HepG2 (cell line): ENCODE data around the gene NOTCH4. TPM values are rescaled to one million over a fixed set of nuclear protein-coding genes. Genes with fewer than 3 reads are reported as not detected.

ENCODE experiments used
- ATAC-seq: fragments of 200-7000 bp; cut with Tn5 transposase; 3 replicates; pipeline ENCODE4 v1.9.1; 2020; ENCODE audit warnings: mild to moderate bottlenecking, moderate library complexity
- BruUV-seq: library from RNA; stranded (reverse); fragments of 400-500 nt; replicated peaks from 2 replicates; lab custom pipeline; 2021; lab: Mats Ljungman, UMichigan
- CTCF ChIA-PET: fragments of 300-600 bp; formaldehyde crosslinking; extraction: SDS; loops from one replicate; lab custom pipeline; 2021; ENCODE audit warnings: low total read pairs, inconsistent platforms, low intra/inter-chr PET ratio; lab: Yijun Ruan, JAX
- POLR2A ChIA-PET: fragments of 350-600 bp; sonication (Branson Sonifier 250); formaldehyde crosslinking; loops from one replicate; lab custom pipeline; 2020; ENCODE audit warnings: antibody characterized with exemption, inconsistent platforms; lab: Yijun Ruan, JAX
- DNase-seq: peaks from one replicate; pipeline ENCODE4 v3.0.0-alpha.2; 2015; ENCODE audit warnings: low spot score
- FAIRE-seq: peaks from 3 replicates; lab custom pipeline; 2011; peaks lifted over from hg19 to GRCh38; lab: Jason Lieb, UNC
- H2AFZ ChIP-seq: one replicate; pipeline ENCODE4 v1.6.1; 2011; ENCODE audit warnings: low read length, inconsistent platforms
- H3K27ac ChIP-seq: fragments of 300-600 bp; 3 replicates; pipeline ENCODE4 v1.8.0; 2011; ENCODE audit warnings: mixed run types, mild to moderate bottlenecking, mixed read lengths, low read length, inconsistent platforms; ENCODE audit not compliant: insufficient read depth; ENCODE audit errors: extremely low read length
- H3K27me3 ChIP-seq, 2 experiments: fragments of 200-600 bp in 1 of 2; 2 replicates in 1 of 2; 3 replicates in 1 of 2; pipeline versions ENCODE4 v1.6.0 to v1.8.0; 2011; ENCODE audit warnings: low read length in 2 of 2, mild to moderate bottlenecking in 2 of 2, moderate library complexity in 2 of 2, inconsistent platforms in 1 of 2; ENCODE audit not compliant: insufficient read depth in 2 of 2, control insufficient read depth in 1 of 2
- H3K36me3 ChIP-seq, 2 experiments: fragments of 200-600 bp in 1 of 2; replicated peaks in 1 of 2; 2 replicates in 1 of 2; 3 replicates in 1 of 2; pipeline versions ENCODE4 v1.5.1 to v1.8.0; 2011; ENCODE audit warnings: low read length in 2 of 2, inconsistent platforms in 1 of 2; ENCODE audit not compliant: insufficient read depth in 2 of 2, control insufficient read depth in 1 of 2
- H3K4me1 ChIP-seq: 2 replicates; pipeline ENCODE4 v1.5.1; 2012; ENCODE audit warnings: low read length, inconsistent platforms; ENCODE audit not compliant: insufficient read depth
- H3K4me2 ChIP-seq: 2 replicates; pipeline ENCODE4 v1.6.0; 2011; ENCODE audit warnings: low read depth, low read length, inconsistent platforms
- H3K4me3 ChIP-seq, 3 experiments: fragments of 200-600 bp in 1 of 3; sonication (generic), shearing (Covaris generic) in 1 of 3; replicated peaks in 1 of 3; 2 replicates each; pipeline ENCODE4 v1.5.1; 2011 to 2016; ENCODE audit warnings: low read length in 3 of 3, inconsistent platforms in 2 of 3, low read depth in 2 of 3, mild to moderate bottlenecking in 2 of 3, control low read depth in 1 of 3, mixed read lengths in 1 of 3; ENCODE audit not compliant: insufficient read depth in 1 of 3
- H3K79me2 ChIP-seq: one replicate; pipeline ENCODE4 v1.6.1; 2011; ENCODE audit warnings: low read length, inconsistent platforms; ENCODE audit not compliant: insufficient read depth
- H3K9ac ChIP-seq: 2 replicates; pipeline ENCODE4 v1.6.0; 2011; ENCODE audit warnings: mild to moderate bottlenecking, low read depth, low read length, inconsistent platforms; ENCODE audit not compliant: insufficient read depth
- H3K9me3 ChIP-seq: 2 replicates; pipeline ENCODE4 v1.5.1; 2012; ENCODE audit warnings: mild to moderate bottlenecking, low read length
- H4K20me1 ChIP-seq: 2 replicates; pipeline ENCODE4 v1.6.0; 2011; ENCODE audit warnings: inconsistent platforms, mild to moderate bottlenecking, low read length, moderate library complexity; ENCODE audit not compliant: insufficient read depth
- ASH2L ChIP-seq: fragments of 300-600, 200-600 bp; sonication (generic); IDR thresholded peaks from 2 replicates; pipeline ENCODE4 v1.7.0; 2017; ENCODE audit warnings: low read depth, mild to moderate bottlenecking, moderate library complexity, mixed read lengths, low read length; ENCODE audit not compliant: insufficient read length
- DMAP1 ChIP-seq: IDR thresholded peaks from 2 replicates; pipeline ENCODE4 v1.6.1; 2016
- KDM5A ChIP-seq: fragments of 200-600 bp; sonication (generic); IDR thresholded peaks from 2 replicates; pipeline ENCODE4 v1.7.0; 2018; ENCODE audit warnings: antibody characterized with exemption, mild to moderate bottlenecking, low read length, borderline replicate concordance
- MED1 ChIP-seq: sonication (generic); formaldehyde crosslinking; IDR thresholded peaks from 2 replicates; pipeline ENCODE4 v1.4.0; 2020; ENCODE audit warnings: missing genetic modification reagents
- NFYB ChIP-seq: sonication (generic); formaldehyde crosslinking; IDR thresholded peaks from 2 replicates; pipeline ENCODE4 v1.4.0; 2020; ENCODE audit warnings: missing genetic modification reagents
- RFX3 ChIP-seq: IDR thresholded peaks from 2 replicates; pipeline ENCODE4 v1.6.1; 2016; ENCODE audit warnings: missing biosample characterization, missing genetic modification reagents
- SYNCRIP ChIP-seq: fragments of 200-400 bp; formaldehyde crosslinking; IDR thresholded peaks from 2 replicates; pipeline ENCODE4 v1.6.1; 2018; ENCODE audit warnings: mild to moderate bottlenecking, low read depth, low read length; ENCODE audit not compliant: insufficient read depth
- U2AF2 ChIP-seq: fragments of 200-400 bp; formaldehyde crosslinking; IDR thresholded peaks from 2 replicates; pipeline ENCODE4 v1.6.1; 2017; ENCODE audit warnings: low read depth, mild to moderate bottlenecking, low read length
- YEATS2 ChIP-seq: sonication (generic); formaldehyde crosslinking; IDR thresholded peaks from 2 replicates; pipeline ENCODE4 v1.4.0; 2020; ENCODE audit warnings: missing genetic modification reagents, borderline replicate concordance
- ZSCAN29 ChIP-seq: sonication (generic); formaldehyde crosslinking; conservative IDR thresholded peaks from 2 replicates; pipeline ENCODE4 v1.4.0; 2020; ENCODE audit warnings: mild to moderate bottlenecking, missing genetic modification reagents
- WGBS: methylation state at CpG from one replicate; pipeline ENCODE4 v1.1.6; 2017; ENCODE audit warnings: low lambda C conversion rate; 5-methylcytosine and 5-hydroxymethylcytosine counted together
- in situ Hi-C: cut with HindIII; loops from 2 replicates; pipeline ENCODE4 v1.10.0; 2017; ENCODE audit warnings: low pct_unique_long_range_greater_than_20kb; ENCODE audit not compliant: extremely low pct_ligation_motif_present
- intact Hi-C: fragments of 100-400 bp; cut with micrococcal nuclease; formaldehyde crosslinking; loops from one replicate; pipeline ENCODE4 v1.10.0; 2022; ENCODE audit not compliant: unreplicated experiment
- polyA plus RNA-seq, 8 experiments: library from polyadenylated mRNA; depleted of rRNA in 3 of 8; stranded (reverse) in 7 of 8; unstranded in 1 of 8; fragments of >200 nt; fragmentation: Illumina TruSeq in 4 of 8; extraction: Trizol in 4 of 8; gene quantifications; 2 replicates each; pipeline versions ENCODE4 v1.2.1 to v1.2.3, GENCODE V29; 2011 to 2016; ENCODE audit warnings: low read depth in 4 of 8, missing spikeins in 1 of 8, mixed read lengths in 1 of 8; ENCODE audit not compliant: insufficient read depth in 1 of 8
- total RNA-seq, 5 experiments: library from RNA; depleted of rRNA; stranded (reverse); fragments of >200 nt; fragmentation: Illumina TruSeq; extraction: Trizol; gene quantifications; 2 replicates each; pipeline ENCODE4 v1.2.3, GENCODE V29; 2016; ENCODE audit warnings: low read depth in 1 of 5
- TF ChIP-seq, protein P1 (sequence below): sonication (generic); formaldehyde crosslinking; IDR thresholded peaks from 2 replicates; pipeline ENCODE4 v1.8.0; 2022; ENCODE audit warnings: mild to moderate bottlenecking, missing genetic modification reagents, moderate library complexity
- TF ChIP-seq, protein P2 (sequence below): sonication (generic); formaldehyde crosslinking; IDR thresholded peaks from 2 replicates; pipeline ENCODE4 v1.4.0; 2020; ENCODE audit warnings: mild to moderate bottlenecking, missing genetic modification reagents

The NOTCH4 gene
- total and polyA plus RNA-seq, 2 of the 13 experiments (the other 11 are each of a cell fraction or from before 2014, with no cell fraction given), result 0.51 to 0.83 TPM

DNA sequence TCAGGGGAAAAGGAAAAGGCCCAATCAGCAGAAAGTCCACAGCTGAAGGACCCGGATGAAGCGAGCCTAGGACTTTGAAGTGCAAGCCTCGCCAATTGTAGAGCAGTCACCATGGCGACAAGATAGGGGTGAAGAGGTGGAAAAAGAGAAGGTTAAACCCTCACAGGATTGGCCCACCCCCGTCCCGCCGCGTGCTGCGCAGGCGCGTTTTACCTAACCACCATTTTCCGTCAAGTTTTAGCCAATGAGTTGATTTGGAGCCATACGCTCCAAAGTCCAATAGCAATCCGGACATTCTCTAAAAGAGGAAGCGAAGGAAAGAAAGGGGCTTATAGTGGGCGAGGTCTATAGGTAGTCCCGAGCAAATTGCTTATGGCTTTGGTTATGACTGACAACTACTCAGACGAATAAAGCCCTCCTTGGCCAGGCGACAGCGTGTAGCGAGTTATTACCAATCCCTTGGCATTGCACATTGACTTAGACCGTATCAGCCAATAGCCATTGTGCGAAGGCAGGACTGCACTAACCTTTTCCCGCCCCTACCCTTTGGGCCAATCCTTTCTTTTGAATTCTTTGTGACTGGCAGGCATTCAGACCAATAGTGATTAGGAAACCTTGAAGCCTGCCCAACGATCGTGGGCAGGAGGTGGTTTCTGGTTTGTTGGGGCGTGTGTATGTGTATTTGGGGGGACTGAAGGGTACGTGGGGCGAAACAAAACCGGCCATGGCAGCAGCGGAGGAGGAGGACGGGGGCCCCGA is 45.9 kb downstream of the NOTCH4 start, which contains the start of gene RNF5:
Gene RNF5, plus strand, starts transcription at position 618 of the 759 bp plus-strand sequence. Its CDS starts 107 bp downstream, at position 725.
- H3K4me3 ChIP-seq, result peak within 1 kb of the TSS; percentile 96 to 98 (median 98)
- WGBS, result under 1% methylated on average over 33 of the region's 33 CpGs
- no peak within 1 kb of the TSS for H2AFZ ChIP-seq
- peaks cover 49% of the 10 kb centered on the region for H3K79me2 ChIP-seq
- peak within 1 kb of the TSS; percentile 90 for H3K9ac ChIP-seq
- no peaks in the 10 kb centered on the region; a peak in 1 of 5 replicates for H3K27me3 ChIP-seq
- no peaks in the 10 kb centered on the region for H4K20me1 ChIP-seq
- no TSS peak for BruUV-seq
- H3K9me3 ChIP-seq, result no peaks in the 10 kb centered on the region
- peak; percentile 100 for DNase-seq
- ChIA-PET CTCF (interaction anchor here (0.9 kb wide), 1 partner anchor 59 kb away, joined by 3 read pairs; no protein-coding TSS in a partner anchor), POLR2A (interaction anchor here (0.6 to 5.8 kb wide), 23 partner anchors 9 to 1093 kb away, joined by 3 to 127 read pairs (median 5); partner anchors contain the start of genes ATF6B, CFB, FKBPL and GPANK1)
- peak; percentile 99 for FAIRE-seq
- peak; percentile 90 for ATAC-seq
- in situ Hi-C loops (no loop called here), intact Hi-C loops (loop anchor here (1.0 to 5.0 kb wide), 6 partner anchors 12 to 1089 kb away; partner anchors contain the start of genes ATF6B, PBX2 and PPT2)
- H3K27ac ChIP-seq, result peak within 1 kb of the TSS; percentile 97
- H3K4me2 ChIP-seq, result peak within 1 kb of the TSS; percentile 98
- H3K36me3 ChIP-seq, result peaks cover 19 to 25% of the 10 kb centered on the region in 2 experiments; a peak in 4 of 5 replicates
- H3K4me1 ChIP-seq, result peaks cover 54% of the 10 kb centered on the region
- TF ChIP-seq YEATS2 (CRISPR knock-in tag), result peak; percentile 77; the same call in 1 of the 2 replicates
- TF ChIP-seq, protein P1, sequence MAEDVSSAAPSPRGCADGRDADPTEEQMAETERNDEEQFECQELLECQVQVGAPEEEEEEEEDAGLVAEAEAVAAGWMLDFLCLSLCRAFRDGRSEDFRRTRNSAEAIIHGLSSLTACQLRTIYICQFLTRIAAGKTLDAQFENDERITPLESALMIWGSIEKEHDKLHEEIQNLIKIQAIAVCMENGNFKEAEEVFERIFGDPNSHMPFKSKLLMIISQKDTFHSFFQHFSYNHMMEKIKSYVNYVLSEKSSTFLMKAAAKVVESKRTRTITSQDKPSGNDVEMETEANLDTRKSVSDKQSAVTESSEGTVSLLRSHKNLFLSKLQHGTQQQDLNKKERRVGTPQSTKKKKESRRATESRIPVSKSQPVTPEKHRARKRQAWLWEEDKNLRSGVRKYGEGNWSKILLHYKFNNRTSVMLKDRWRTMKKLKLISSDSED (CRISPR knock-in tag), result no peak
- peak; percentile 92 for TF ChIP-seq NFYB (CRISPR knock-in tag)
- TF ChIP-seq RFX3 (CRISPR knock-in tag), result peak; percentile 94
- TF ChIP-seq, protein P2, sequence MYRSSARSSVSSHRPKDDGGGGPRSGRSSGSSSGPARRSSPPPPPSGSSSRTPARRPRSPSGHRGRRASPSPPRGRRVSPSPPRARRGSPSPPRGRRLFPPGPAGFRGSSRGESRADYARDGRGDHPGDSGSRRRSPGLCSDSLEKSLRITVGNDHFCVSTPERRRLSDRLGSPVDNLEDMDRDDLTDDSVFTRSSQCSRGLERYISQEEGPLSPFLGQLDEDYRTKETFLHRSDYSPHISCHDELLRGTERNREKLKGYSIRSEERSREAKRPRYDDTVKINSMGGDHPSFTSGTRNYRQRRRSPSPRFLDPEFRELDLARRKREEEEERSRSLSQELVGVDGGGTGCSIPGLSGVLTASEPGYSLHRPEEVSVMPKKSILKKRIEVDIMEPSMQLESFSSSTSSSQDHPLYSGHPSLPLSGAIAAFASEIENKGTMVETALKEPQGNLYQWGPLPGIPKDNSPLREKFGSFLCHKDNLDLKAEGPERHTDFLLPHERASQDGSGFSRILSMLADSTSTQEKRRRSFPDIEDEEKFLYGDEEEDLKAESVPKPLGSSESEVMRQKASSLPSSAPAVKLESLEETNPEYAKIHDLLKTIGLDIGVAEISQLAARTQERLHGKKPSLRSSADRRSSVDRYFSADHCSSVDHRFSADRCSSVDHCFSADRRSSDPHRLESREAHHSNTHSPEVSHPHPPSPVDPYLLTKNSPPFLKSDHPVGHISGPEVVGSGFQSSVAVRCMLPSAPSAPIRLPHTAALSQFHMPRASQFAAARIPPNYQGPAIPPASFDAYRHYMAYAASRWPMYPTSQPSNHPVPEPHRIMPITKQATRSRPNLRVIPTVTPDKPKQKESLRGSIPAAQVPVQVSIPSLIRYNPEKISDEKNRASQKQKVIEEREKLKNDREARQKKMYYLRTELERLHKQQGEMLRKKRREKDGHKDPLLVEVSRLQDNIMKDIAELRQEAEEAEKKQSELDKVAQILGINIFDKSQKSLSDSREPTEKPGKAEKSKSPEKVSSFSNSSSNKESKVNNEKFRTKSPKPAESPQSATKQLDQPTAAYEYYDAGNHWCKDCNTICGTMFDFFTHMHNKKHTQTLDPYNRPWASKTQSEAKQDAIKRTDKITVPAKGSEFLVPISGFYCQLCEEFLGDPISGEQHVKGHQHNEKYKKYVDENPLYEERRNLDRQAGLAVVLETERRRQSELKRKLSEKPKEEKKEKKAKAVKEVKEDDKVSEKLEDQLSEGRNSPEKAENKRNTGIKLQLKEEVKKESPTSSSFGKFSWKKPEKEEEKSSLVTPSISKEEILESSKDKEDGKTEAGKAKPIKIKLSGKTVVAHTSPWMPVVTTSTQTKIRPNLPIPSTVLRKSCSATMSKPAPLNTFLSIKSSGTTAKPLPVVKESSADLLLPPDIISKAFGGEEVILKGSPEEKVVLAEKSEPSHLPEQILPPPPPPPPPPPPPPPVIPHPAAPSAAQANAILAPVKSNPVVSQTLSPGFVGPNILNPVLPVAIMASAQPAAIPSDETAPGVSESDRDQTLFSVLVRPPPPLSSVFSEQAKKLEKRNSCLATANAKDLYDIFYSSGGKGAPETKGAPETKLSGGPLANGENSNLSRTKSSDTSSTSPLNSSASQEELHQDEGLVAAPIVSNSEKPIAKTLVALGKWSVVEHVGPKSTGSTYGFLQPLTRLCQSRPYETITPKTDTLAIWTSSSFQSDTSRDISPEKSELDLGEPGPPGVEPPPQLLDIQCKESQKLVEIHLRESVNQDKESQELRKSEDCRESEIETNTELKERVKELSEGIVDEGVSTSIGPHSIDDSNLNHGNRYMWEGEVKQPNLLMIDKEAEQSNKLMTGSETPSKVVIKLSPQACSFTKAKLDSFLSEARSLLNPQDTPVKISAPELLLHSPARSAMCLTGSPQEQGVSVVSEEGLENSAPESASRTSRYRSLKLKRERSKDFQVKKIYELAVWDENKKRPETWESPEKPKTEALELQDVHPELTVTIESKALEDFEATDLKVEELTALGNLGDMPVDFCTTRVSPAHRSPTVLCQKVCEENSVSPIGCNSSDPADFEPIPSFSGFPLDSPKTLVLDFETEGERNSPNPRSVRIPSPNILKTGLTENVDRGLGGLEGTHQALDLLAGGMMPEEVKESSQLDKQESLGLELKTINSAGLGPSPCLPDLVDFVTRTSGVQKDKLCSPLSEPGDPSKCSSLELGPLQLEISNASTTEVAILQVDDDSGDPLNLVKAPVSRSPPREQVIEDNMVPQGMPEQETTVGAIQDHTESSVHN (CRISPR knock-in tag), result no peak
- TF ChIP-seq U2AF2, result peak; percentile 91
- TF ChIP-seq MED1 (CRISPR knock-in tag), result no peak
- peak; percentile 34; the same call in 1 of the 2 replicates for TF ChIP-seq KDM5A
- peak; percentile 47 for TF ChIP-seq ASH2L
- no peak for TF ChIP-seq SYNCRIP
- TF ChIP-seq DMAP1, result no peak; the same call in 1 of the 2 replicates
- TF ChIP-seq ZSCAN29 (CRISPR knock-in tag), result no peak
